GM20000 (cell line): ENCODE measurements around the gene IFITM5.
"Not testable (repeated sequence)": the region's sequence is repeated elsewhere in the genome, so short reads cannot be mapped to it uniquely, and the experiment has no call there.

ENCODE experiments used
- DNase-seq: peaks from one replicate; pipeline ENCODE4 v3.0.0; 2012; ENCODE audit warnings: low spot score
- CTCF ChIP-seq: IDR thresholded peaks from 2 replicates; pipeline ENCODE4 v1.5.1; 2012; ENCODE audit warnings: mild to moderate bottlenecking, control low read depth; ENCODE audit errors: extremely low read depth, missing control alignments

The IFITM5 gene

DNA sequence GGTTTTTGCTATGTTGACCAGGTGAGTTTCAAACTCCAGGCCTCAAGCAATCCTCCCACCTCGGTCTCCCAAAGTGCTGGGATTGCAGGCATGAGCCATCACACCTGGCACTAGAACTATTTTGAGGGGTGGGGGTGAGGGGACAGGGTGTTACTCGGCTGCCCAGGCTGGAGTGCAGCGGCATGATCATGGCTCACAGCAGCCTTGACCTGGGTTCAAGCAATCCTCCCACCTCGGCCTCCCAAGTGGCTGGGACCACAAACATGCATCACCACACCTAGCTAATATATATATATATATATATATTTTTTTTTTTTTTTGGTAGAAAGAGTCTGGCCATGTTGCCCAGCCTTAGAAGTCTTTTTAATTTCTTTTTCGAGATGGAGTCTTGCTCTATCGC is 38.4 kb upstream of the IFITM5 start:
- TF ChIP-seq CTCF = no peak

DNA sequence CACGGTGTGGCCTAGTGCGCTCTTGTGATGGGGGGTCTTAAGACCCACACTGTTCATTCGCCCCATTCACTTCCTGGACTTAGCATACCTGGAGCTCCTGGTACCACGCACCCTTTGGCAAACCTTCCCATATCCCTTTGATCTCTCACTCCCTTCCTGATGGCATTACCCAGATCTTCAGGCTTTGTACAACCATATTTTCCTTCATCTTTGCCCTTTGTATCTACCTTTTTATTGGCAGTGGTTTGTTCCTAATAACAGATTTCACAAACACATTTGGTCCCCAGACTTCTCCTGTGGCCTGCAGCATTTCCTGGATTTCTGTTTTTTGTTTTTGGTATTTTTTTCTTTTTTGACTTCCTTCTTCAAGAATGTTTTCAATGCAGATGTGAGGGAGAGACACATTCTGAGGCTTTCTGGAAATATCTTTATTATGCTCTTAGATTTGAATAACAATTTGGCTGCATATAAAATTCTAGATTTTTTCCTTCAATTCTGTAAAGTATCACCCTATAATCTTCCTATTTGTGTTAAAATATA is 37.4 kb upstream of the IFITM5 start:
- DNase-seq = no peak
- no peak for TF ChIP-seq CTCF

More for the DNA sequence above, 38.4 kb upstream of the IFITM5 start:
- no peak for DNase-seq

DNA sequence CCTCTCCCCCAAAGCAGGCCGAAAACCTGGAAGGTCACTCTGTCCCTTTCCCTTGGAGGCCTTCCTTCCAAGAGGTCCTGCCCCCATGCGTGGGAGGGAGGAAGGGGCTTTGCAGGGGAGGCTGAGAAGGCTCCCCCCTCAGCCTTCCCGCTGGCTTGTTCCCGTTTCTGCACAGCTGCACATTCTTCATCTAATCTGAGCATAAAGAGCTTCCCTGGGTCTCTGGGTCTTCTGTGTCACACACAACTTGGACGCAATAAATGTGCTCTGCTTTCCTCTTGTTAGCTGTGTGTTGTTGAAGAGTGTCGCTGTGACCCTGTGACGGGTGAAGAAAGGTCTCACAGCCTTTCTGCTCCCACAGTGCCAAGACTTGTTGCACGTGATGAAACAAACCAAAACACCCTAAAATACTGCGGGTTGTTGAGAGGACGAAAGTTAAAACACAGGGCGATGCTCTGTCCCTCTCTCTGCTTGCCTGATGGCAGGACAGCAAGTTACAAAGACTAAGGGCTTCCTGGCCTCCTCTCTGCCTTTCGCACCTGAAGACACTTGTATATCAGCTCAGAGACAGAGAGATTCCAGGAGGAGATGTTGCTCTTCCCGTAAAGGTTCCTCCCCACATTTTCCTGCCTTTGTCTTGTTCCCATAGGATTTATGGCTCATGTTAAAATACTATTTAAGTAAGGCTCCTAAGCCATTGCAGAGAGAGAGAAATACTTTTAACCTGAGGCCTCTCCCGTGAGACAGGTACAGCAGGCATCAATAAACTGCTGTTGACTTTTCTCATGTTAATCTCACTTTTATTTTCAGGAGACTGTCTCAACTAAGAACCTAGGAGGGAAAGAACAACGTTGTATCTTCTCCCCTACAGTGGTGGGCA is 36.7 kb upstream of the IFITM5 start:
- no peak for DNase-seq
- no peak for TF ChIP-seq CTCF

GRCh38 chr11:334264-334994 is 35.1 kb upstream of the IFITM5 start:
- TF ChIP-seq CTCF = no peak
- no peak for DNase-seq

GRCh38 chr11:333616-334263 is 34.4 kb upstream of the IFITM5 start:
- not testable (repeated sequence) for DNase-seq

DNA sequence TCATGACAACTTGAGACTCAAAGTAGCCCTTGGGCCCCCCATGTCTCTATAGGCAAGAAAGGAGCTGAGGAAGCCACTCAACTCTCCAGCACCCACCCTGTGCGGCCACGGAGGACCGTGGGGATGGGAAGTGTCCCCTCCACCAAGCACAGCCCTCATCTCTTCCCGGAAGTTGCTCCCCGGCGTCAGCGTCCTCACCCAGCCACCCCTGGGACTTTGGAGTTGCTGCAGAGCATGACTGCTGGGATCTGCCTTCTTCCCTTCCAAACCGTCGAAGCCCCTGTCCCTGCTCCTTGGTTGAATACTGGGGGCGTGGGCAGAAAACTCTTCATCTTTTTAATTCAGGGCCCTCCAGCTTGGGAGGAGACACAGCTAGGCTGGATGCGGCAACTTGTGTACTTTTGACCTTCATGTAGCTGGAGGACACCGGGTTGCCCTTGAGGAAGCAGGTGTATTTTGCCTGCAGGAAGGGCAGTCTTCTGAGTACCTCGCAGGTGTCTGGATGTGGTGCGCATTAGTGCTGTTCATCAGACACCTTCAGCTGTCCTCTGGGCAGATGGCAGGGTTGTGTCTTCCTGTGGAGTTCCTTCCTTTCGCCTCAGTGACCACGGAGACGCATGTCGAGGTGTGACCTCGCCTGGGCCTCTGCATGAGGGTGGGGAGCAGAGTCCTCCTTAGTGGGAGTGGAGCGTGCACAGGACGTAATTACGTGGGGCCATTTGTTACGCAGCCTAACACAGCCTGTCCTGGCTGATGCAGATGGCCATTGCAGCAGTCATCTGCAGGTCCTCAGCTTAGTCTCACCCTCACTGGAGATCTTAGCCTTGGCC is 33.5 kb upstream of the IFITM5 start:
- TF ChIP-seq CTCF = no peak
- no peak for DNase-seq
